NCI-H774 (cell line): ENCODE data around the gene RTF2.

ENCODE experiments used
- DNase-seq: peaks from one replicate; lab custom pipeline; 2025; lab: John Stamatoyannopoulos, UW

The RTF2 gene, protein sequence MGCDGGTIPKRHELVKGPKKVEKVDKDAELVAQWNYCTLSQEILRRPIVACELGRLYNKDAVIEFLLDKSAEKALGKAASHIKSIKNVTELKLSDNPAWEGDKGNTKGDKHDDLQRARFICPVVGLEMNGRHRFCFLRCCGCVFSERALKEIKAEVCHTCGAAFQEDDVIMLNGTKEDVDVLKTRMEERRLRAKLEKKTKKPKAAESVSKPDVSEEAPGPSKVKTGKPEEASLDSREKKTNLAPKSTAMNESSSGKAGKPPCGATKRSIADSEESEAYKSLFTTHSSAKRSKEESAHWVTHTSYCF

DNA sequence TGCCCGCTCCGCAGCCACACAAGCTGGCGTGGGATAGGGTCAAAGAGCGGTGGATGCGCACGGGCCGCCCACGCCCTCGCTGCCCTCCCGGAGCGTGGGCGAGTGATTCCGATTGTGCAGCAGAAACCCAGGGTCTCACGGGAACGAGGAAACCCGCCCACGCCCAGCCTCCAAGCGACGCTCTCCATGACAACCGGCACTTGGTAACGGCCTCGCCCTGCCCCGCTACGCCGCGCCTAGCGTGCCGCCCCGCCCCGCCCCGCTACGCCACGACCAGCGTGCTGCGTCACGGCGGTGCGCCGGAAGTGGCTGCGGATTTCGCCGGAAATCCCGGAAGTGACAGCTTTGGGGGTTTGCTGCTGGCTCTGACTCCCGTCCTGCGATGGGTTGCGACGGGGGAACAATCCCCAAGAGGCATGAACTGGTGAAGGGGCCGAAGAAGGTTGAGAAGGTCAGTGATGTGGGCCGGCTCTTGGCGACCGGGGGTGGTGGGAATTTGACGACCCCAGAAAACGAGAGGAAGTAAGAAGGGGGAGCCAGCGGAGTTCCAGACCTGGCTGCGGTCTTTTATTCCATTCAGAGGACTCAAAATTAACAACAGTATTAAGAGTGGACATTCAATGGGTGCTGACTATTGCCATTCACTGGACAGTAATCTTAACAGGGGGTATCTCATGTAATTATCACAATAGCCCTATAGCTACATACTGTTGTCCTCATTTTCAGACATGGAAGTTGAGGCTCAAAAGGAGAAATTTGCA is at the start of gene RTF2:
Gene RTF2 (plus strand): TSS at position 312 of the 761 bp plus-strand sequence. CDS start 71 bp downstream, at position 383.
- peak; percentile 91 for DNase-seq

DNA sequence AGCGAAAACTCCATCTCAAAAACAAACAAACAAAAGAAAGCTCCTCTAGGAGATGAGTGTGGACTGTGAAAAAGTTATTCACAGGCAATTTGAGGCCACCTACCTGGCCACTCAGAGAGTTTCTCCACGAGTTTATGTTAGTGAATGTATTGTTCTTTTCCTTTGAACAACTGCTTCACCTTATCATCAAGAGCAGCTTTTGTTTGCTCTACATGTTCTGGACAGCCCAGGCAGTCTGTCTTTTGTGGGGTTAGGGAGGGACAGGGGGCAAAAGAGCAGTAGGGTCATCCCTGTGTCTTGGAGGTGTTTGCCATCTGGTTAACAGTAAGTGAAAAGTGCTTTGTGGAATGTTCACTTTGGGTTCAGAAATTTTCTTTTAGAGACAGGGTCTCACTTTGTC is 48.4 kb upstream of the RTF2 start:
- no peak for DNase-seq

DNA sequence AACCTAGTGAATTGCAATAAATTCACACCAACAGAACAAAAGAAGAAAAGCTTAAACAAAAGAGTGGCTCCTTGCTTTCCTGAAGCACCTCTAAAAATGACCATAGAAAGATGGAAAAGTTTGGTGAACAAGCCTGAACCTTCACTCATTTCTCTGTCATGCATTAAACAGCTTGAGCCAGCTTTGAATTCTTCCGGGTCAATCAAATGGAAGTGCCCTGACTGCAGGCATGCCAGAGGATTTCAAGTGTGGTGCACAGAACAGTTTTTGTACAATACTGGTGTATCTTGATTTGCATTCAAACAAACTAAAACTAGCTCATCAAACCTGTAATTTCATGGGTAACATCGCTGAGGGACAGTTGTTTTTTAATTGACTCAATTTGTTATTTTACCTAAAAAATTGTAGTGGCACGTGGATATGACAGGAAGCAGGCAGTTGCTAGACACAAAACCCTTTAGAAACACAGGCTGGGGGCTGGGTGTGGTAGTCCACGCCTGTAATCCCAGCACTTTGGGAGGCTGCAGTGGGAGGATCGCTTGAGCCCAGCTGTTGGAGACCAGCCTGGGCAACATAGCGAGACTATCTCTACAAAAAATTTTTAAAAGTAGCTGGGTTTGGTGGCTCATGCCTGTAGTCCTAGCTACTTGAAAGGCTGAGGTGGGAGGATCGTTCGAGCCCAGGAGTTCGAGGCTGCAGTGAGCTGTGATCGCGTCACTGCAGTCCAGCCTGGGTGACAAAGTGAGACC is 47.3 kb upstream of the RTF2 start:
- no peak for DNase-seq

DNA sequence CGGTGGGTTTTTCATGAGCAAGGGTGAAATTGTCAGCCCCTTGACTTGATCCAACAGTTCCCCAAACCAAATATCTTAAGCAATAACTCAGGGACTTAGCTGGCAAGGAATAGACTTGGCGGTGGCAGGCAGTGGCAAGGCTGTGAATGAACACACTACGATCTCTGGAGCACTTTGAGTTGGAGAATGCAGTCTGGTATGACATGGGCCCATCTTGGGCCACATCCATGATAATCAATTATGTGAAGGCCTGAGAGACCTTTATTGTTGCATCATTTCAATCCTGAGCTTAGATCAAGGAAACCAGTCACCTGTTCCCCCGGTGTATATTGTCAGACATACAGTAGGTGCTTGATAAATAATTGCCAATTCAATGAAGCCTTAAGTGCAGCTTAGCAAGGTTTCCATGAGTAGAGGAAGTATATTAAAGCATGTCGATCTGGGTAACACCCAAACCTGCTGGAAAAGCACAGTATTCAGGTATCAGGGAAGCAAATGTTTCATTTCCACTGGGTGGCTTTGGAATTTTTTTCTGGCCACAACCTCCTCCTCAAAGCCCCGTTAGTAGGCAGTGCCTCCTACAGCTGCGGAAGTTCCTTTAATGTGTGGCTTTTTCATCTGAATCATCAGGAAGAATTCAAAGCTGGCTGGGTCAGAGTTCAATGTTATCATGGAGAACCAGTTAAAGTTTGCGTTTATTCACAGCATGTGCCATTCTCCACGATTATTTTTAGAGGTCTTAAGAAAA is 46.2 kb upstream of the RTF2 start:
- no peak for DNase-seq

DNA sequence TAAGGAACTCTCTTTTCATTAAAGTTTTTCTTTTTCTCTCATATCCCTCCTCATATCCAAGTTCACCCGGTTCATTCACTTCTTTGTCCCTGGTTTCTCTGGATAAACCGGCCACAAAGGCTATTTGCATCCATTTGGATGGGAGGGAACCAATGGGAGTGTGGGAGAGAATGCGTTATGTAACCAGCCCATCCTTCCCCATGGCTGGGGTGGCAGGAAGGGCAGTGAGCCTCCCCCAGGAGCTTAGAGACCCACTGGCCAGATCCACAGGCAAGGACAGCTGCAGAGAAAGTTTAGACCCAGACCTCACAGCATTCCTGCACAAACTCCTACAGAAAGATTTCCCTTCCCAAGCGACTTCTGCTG is 45.6 kb upstream of the RTF2 start:
- no peak for DNase-seq

DNA sequence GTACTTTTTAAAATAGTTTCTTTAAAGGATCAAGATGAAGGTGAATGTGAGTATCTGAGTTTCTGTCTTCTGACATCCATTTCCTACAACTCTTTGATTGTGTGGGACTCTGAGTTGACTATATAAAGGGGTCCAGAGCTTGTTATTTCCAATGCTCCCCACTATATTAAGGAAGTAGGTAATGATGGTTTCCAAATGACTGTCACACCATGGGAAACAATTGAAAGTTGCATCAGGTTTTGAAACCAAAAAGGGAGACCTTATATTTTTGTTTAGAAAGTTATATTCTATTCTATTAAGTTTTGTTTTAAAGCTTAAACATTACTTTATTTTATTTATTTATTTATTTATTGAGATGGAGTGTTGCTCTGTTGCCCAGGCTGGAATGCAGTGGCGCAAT is 45.2 kb upstream of the RTF2 start:
- no peak for DNase-seq

DNA sequence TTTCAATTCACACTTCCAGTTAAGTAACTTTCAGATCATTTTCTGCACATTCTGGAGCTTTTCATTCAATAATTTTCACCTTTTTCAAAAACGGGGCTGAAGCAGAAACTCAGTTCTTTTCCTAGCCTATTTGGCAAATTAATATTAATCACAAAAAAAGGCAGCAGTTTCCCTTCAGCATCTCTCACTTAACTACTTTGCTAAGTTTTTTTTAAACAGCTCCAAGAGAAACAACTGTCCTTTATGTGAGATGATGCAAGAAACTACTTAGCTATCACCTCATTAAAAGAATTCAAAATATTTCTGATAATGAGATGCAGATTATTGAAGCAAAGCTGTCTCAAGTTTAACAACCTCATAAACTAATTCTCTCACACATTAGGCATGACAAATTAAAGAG is 44.5 kb upstream of the RTF2 start:
- no peak for DNase-seq

DNA sequence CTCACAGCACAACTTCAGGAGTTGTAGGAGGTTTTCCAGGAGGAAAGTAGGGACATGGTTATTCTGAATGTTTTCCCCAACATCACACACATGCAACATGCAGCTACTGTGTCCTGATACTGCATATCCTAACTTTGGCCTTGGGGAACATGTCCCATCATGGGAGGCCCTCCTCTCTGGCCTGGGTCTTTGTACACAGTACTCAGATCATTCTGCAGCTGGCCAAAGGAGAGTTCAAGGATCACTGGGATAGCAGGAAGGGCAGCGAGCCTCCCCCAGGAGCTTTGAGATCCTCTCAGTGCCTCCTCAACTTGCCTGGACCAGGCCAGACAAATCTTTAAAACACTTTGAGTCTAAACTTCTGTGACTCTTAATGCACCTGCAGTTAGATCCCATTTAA is 43.5 kb upstream of the RTF2 start:
- DNase-seq: no peak

DNA sequence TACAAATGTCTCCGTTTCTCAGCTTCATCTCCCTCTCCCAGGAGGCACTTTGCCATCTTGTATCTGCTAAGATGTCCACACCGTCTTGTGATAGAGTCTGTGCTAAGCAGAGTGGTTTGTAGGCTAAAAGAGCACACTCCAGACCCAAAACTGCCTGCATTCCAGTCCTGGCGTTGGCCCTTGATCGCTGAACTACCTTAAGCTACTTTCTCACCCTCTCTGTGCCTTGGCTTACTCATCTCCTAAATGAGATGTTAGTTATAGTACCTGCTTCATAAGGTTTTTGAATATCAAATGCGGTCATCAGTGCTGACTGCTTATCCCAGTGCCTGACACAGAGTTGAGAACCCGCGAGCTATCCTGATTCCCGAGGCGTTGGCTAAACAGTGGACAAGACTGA is 42.4 kb upstream of the RTF2 start:
- DNase-seq: no peak

DNA sequence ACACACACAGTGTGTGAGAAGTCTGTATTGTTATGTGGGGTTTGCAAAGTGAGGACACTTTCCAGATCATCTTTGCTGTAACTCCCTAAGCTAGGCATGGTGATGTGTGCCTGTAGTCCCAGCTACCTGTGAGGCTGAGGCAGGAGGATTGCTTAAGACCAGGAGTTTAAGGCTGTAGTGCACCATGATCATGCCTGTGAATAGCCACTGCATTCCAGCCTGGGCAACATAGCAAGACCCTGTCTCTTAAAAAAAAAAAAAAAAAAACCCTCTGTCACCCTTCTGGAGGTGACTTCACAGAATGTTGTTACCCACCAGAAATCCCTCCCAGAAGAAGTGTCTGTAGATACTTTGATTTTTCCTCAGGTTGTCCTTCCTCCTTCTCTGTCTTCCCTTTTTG is 41.5 kb upstream of the RTF2 start:
- no peak for DNase-seq

DNA sequence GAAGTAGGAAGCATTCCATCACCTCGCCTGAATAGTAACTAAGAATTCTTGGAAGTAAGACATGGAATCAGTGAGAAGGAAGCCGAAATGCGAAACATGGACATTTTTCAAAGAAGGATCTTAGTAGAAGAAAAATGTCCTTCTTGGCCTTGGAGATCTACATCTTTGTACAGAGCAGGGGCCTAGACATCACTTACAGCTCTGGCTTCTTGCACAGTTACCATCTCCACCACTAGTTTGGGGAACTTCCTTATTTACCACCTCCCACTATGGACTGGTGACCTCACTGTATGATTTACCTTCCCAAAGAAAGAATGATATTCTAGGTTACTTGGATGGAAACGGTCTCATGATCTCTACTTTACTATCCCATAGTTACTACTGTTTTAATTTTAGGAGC is 40.6 kb upstream of the RTF2 start:
- DNase-seq: no peak

DNA sequence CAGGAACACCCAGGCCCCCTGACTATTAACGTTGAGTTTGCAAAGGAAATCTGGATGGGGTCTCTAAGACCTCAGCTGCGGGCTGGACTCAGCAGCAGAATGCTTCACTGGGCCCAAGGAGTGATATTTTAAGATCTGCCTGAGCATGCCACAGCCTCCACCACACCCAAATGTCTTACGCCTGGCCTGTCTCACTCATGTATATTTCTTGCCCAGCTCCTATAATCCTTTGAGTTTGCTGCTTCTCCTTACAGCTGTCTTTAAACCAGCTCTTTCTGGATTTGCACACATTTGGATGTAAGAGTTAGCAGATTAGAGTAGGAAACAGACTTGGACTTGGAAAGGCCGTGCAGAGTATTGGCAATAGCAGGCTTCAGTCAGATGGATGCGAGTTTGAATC is 40.0 kb upstream of the RTF2 start:
- DNase-seq: no peak

DNA sequence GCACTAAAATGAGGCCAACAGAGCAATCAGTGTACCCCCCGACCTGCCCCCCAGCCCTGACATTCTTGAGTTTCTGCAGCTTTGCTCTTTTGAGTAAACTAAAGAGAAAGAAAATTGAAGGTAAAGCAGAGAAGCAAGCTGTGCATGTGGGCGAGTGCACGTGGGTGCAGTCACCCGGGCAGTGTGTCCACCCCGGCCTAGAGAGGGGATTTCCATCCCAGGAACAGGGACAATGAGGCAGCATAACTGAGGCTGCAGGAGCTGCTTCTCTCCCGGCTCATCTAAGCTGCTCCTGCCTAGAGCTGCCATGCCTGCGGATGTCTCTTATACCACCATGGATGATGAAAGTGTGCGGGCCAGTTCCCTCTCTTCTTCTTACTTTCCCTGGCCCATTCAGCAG is 39.5 kb upstream of the RTF2 start:
- no peak for DNase-seq

DNA sequence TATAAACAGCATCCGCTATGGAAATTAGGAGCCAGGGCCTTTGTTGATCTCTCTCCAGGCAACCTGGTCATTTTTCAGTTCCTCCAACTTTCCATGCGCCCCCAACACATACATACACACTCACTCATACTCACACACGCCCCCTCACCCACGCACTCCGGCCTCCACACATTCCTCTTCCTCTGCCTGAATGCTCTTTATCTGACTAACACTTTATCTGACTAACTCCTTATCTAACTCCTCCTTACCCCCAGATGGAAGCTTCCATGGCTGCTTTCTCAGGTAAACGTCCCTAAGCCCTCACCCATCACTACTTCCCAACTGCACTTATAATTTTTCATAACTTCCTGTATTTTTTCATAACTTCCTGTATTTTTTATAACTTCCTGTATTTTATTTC is 38.9 kb upstream of the RTF2 start:
- no peak for DNase-seq

DNA sequence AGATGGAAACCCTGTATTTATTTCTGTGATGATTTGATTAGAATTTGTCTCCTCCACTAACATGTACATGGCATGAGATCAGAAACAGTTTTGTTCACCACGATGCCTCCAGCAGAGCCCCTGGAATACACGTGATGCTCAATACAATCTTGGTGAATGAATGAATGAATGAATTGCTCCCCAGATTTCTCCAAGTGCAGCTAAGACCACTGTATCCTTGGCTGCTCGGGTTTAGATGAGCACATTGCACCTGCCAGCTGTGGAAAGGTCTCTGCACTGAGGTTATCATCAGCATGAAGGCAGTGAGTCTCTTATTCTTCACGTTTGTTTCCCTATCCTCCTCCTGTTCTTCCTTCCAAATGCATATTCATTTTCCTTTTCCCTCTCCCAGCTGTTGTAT is 38.5 kb upstream of the RTF2 start:
- DNase-seq: no peak

DNA sequence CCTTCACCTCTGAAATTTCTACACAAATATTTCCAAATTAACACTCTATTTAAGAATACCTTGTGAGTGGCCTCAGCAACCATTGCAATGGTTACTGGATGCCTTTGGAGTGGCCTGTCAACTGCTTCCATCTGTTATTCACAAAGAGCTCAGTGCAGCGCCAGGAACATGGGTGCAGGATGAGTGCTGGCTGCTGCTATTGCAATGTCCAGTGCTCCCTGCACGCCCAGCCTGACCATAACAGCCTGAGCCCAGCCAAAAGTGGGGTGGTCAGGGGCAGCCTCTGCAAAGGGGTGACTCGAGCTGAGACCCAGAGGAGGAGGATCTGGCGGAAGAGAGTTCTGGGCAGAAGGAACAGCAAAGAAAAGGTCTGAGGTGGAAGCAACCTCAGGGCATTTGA is 38.0 kb upstream of the RTF2 start:
- no peak for DNase-seq

DNA sequence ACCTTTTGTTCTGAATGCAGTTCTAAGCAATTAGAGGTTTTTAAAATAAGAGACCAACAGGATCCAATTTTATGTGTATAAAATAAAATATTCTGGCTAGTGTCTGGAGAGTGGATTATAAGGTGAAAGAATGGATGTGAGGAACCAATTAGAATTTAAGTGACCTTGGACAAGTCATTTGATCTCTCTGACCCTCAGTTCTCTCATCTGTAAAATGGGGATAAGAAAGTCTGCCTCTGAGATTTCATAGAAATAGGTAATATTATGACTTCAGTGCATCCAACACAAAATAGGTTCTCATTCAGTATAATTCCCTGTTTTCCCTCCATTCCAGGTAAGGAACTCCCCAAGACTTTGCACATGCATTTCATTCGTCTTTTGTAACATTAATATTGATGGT is 37.5 kb upstream of the RTF2 start:
- DNase-seq: no peak

DNA sequence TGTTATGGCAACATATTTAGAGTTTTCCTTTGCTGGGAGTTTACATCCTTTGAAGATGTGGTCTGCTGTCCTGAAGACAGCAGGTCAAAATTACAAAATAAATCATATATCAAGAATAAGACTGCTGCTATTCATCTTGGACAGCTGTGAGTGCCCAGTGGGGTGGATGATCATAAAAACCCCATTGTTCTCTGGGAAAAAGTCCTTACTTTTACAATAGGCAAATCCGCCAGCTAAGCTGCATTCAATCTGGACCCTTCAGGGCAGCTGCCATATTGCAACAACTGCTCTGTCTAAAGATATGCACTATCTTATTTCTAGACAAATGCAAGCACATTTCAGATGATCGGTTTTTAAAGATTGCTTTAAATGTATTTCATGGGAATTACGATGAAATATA is 37.0 kb upstream of the RTF2 start:
- no peak for DNase-seq

DNA sequence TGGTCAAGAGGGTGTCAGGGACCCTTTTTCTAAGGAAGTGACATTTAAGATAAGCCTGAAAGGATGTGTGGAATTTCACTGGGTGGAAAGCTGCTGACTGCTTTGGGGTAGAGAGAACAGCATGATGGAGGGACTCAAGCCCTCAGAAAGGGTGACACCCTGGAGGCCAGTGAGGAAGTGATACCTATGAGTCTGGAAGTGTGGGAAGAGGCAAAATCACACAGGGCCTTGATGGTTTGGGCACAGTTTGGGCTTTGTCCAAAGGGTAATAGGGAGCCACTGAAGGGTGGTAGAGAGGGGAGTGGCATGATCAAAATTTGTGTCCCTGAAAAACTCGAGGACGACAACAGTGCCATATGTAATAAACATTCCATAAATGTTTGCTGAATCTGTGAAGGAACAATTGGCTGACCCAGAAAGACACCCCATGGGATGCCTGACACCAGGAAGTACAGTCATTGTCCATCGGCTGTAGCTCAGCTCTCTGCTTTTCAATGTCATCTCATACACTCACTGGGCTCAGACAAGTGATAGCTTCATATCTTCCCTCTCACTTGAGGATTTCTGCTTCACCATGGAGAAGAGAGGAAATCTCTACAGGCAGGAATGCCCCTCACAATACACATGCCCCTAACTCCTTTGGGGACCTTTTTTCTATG is 35.1 kb upstream of the RTF2 start:
- DNase-seq: no peak

DNA sequence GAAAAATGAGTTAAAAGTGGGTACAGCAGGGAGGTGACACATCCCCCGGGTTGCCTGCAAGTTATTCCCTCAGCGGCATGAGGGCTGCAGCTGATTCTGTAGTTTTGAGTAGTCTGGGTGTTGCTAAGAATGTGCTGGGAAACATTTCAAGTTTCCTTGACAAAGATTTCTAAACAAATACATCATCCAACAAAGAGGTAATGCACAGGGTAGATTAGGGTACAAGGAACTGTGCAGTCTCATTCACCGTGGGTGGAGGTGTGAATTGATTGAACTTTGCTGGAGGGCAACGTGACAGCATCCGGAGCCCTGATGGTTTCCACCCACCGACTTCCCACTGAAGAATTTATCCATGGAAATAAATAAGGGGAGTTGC is 34.6 kb upstream of the RTF2 start:
- no peak for DNase-seq

DNA sequence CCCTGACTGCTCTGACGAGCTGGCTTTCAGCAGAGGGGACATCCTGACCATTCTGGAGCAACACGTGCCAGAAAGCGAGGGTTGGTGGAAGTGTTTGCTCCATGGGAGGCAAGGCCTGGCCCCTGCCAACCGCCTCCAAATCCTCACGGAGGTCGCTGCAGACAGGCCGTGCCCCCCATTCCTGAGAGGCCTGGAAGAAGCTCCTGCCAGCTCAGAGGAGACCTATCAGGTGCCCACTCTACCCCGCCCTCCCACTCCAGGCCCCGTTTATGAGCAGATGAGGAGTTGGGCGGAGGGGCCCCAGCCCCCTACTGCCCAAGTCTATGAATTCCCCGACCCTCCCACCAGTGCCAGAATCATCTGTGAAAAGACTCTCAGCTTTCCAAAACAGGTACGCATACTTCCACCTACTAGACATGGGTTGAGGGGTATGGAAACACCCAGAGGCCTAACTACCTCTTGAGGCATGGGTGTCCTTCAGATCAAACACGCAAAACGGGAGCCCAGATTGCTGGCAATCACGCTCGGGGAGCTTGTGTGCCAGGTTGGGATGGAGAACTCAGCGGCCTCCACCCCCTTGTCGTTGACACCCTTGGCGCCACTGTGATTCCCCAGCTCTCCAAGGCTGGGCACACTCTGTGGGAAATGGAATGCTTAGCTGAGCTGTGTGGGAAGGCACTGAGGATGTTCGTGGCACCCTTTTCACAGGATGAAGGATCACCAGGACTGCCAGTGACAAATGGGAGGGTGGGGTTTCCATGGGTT is 31.0 kb upstream of the RTF2 start:
- DNase-seq: no peak
